Activated B cell treated with CpG ODN at 0.5 μM for 24 hours (primary cell): ENCODE measurements around the gene GABRG3. TPM values are rescaled to one million over a fixed set of nuclear protein-coding genes. Genes with fewer than 3 reads are reported as not detected.

ENCODE experiments used
- ATAC-seq: fragments of 200-7000 bp; cut with Tn5 transposase; one replicate; pipeline ENCODE4 v1.10.0; 2021; ENCODE audit warnings: low read depth, mild to moderate bottlenecking, moderate library complexity
- CTCF ChIA-PET: fragments of 350-600 bp; sonication (Branson Sonifier 250); formaldehyde crosslinking; loops from one replicate; lab custom pipeline; 2021; ENCODE audit warnings: antibody characterized with exemption; lab: Charles Lee
- POLR2A ChIA-PET: fragments of 350-600 bp; sonication (Branson Sonifier 250); formaldehyde crosslinking; loops from one replicate; lab custom pipeline; 2021; ENCODE audit warnings: antibody characterized with exemption; lab: Charles Lee
- DNase-seq: peaks from one replicate; pipeline ENCODE4 v3.0.0; 2022
- H3K27ac Mint-ChIP-seq: one replicate; pipeline ENCODE4 v1.8.0; 2020; ENCODE audit warnings: mixed read lengths
- H3K27me3 Mint-ChIP-seq: one replicate; pipeline ENCODE4 v1.8.0; 2021; ENCODE audit warnings: mixed read lengths
- H3K36me3 Mint-ChIP-seq: one replicate; pipeline ENCODE4 v1.8.0; 2021; ENCODE audit warnings: low read depth, mixed read lengths
- H3K4me1 Mint-ChIP-seq: one replicate; pipeline ENCODE4 v1.8.0; 2021; ENCODE audit warnings: mixed read lengths
- H3K4me3 Mint-ChIP-seq: one replicate; pipeline ENCODE4 v1.8.0; 2020; ENCODE audit warnings: mild to moderate bottlenecking, mixed read lengths
- H3K9me3 Mint-ChIP-seq: one replicate; pipeline ENCODE4 v1.8.0; 2020; ENCODE audit warnings: mixed read lengths
- CTCF ChIP-seq: fragments of 200-600 bp; IDR thresholded peaks from one replicate; pipeline ENCODE4 v1.8.0; 2022; ENCODE audit warnings: antibody characterized with exemption, mild to moderate bottlenecking
- intact Hi-C: fragments of 100-400 bp; cut with micrococcal nuclease; formaldehyde crosslinking; loops from one replicate; pipeline ENCODE4 v1.15.1; 2024
- total RNA-seq: library from RNA; stranded (reverse); gene quantifications from 2 replicates; pipeline ENCODE4 v1.2.3, GENCODE V29; 2022

GABRG3 gene
- total RNA-seq, 1 donor from 2014 or later = not detected

DNA sequence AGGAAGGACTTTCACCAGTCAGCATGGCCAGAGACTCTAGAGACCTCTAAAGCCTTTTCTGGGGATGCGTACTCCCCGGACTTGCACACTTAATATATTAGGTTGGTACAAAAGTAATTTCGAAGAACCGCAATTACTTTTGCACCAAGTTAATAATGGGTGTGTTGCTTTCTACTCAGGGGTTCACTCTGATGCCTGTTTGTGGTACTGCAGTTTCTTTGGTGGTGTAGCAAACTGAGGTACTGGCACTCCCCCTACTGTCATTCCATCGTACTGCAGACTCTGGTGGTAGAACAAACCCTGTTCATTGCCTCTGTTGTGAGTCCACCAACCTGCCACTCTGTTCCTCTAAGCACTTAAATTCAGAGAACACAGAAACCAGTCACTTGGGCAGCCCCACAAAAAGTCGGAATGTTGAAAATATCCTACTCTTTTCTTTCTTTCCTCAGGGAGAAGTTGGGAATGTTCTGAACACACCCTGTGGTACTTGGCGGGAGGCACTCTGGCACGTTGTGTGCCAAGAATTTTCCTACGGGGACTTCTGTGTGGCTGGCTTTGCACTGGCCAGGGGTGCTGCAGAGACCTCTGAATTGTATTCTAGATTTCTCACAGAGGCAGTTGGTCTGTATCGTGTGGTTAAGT lies 46.3 kb downstream of the GABRG3 start:
- no peak for DNase-seq
- no peak for TF ChIP-seq CTCF
- CTCF ChIA-PET = no interaction called here
- Mint-ChIP-seq H3K36me3 (no peaks in the 10 kb centered on the region), H3K4me1 (no peaks in the 10 kb centered on the region), H3K27ac (no peak overlapping the region), H3K4me3 (no peak overlapping the region), H3K9me3 (peaks cover 4% of the 10 kb centered on the region), H3K27me3 (no peaks in the 10 kb centered on the region)
- ATAC-seq = no peak
- POLR2A ChIA-PET = no interaction called here
- intact Hi-C loops = no loop called here

GRCh38 chr15:27019687-27020086 lies 48.7 kb downstream of the GABRG3 start:
- H3K9me3 Mint-ChIP-seq = peaks cover 9% of the 10 kb centered on the region
- H3K4me3 Mint-ChIP-seq = no peak overlapping the region
- H3K27ac Mint-ChIP-seq = no peak overlapping the region
- H3K27me3 Mint-ChIP-seq = no peaks in the 10 kb centered on the region
- CTCF ChIA-PET = no interaction called here
- intact Hi-C loops = no loop called here
- no peaks in the 10 kb centered on the region for H3K4me1 Mint-ChIP-seq
- POLR2A ChIA-PET = no interaction called here
- no peak for TF ChIP-seq CTCF
- no peak for ATAC-seq
- DNase-seq = no peak
- no peaks in the 10 kb centered on the region for H3K36me3 Mint-ChIP-seq

DNA sequence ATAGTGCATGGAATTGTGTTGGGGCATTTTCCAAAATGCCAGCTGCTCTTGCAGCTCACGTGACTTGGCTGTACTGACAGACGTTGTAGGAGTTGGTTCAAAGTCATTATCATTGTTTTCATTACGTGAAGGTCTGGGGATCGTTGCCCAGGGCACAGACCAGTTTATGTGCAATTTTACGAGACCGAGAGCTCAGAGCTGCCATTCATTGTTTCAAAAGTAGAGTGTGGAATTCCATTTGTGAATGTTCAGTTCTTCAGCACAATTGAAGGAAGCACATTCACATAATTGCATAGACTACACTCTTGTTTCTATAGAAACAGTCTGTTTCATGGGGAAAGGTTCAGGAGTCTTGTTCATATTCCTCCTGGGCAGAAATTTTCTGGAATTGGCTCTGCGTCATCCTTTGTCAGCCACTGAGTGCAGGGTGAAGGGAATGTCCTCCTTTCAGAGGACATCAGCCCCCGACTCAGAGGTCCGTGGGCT lies 54.5 kb downstream of the GABRG3 start:
- H3K9me3 Mint-ChIP-seq = peaks cover 5% of the 10 kb centered on the region
- CTCF ChIA-PET = no interaction called here
- no peak for ATAC-seq

DNA sequence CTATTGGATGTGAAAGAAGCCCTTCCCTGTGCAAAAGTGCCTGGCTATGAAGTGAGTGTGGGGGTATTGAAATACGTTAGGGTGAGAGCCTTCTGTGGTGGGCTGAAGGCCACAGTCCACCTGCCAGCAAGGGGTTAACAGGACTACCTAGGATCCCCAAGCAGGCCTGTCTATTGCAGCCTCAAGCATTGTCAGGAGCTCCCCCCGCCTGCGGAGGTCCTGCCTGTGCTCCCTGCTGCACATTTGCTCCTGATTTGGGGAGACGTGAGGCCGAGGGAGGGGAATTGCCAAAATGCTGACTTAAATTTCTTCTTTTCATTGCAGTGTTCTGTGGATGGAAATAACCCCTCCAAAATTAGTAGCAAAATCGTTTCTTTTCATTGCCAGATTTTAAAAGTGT lies 56.2 kb downstream of the GABRG3 start:
- Mint-ChIP-seq H3K27ac (no peak overlapping the region), H3K4me3 (no peak overlapping the region)

More for the DNA sequence above, 54.5 kb downstream of the GABRG3 start:
- intact Hi-C loops = no loop called here
- H3K27ac Mint-ChIP-seq = no peak overlapping the region
- H3K27me3 Mint-ChIP-seq = no peaks in the 10 kb centered on the region
- H3K36me3 Mint-ChIP-seq = no peaks in the 10 kb centered on the region
- TF ChIP-seq CTCF = no peak
- H3K4me1 Mint-ChIP-seq = no peaks in the 10 kb centered on the region
- POLR2A ChIA-PET = no interaction called here
- no peak overlapping the region for H3K4me3 Mint-ChIP-seq
- DNase-seq = no peak

More for the DNA sequence above, 56.2 kb downstream of the GABRG3 start:
- Mint-ChIP-seq H3K27me3 (no peaks in the 10 kb centered on the region), H3K36me3 (no peaks in the 10 kb centered on the region), H3K4me1 (no peaks in the 10 kb centered on the region), H3K9me3 (peaks cover 5% of the 10 kb centered on the region)
- ATAC-seq (no peak), DNase-seq (no peak)
- intact Hi-C loops = no loop called here
- no peak for TF ChIP-seq CTCF
- CTCF ChIA-PET = no interaction called here
- POLR2A ChIA-PET = no interaction called here
